PFSK-1 (cell line): ENCODE data around the gene RSRC1.

Experiments used
- FOXP2 ChIP-seq: optimal IDR thresholded peaks from 2 replicates; pipeline ENCODE3; 2011; ENCODE audit warnings: borderline replicate concordance, control low read depth, inconsistent platforms; ENCODE audit not compliant: insufficient read depth; ENCODE audit errors: extremely low read length, extremely low read depth
- POLR2AphosphoS5 ChIP-seq: IDR thresholded peaks from 2 replicates; pipeline ENCODE4 v1.6.1; 2012; ENCODE audit warnings: low read depth, mild to moderate bottlenecking, control low read depth, low read length, moderate library complexity
- SIN3A ChIP-seq: IDR thresholded peaks from 2 replicates; pipeline ENCODE4 v1.6.1; 2012; ENCODE audit warnings: mild to moderate bottlenecking, low read length, moderate library complexity, borderline replicate concordance; ENCODE audit not compliant: insufficient read depth
- TAF1 ChIP-seq: IDR thresholded peaks from 2 replicates; pipeline ENCODE4 v1.6.1; 2012; ENCODE audit warnings: low read length, control low read depth, borderline replicate concordance; ENCODE audit not compliant: insufficient read depth
- TF ChIP-seq, protein P1 (sequence below), 2 experiments: IDR thresholded peaks; 2 replicates each; pipeline versions ENCODE4 v1.6.1 to v1.8.0; 2011 to 2012; ENCODE audit warnings: low read depth in 2 of 2, low read length in 2 of 2, control low read depth in 1 of 2, inconsistent platforms in 1 of 2, mild to moderate bottlenecking in 1 of 2, moderate library complexity in 1 of 2; ENCODE audit not compliant: insufficient read depth in 1 of 2

DNA sequence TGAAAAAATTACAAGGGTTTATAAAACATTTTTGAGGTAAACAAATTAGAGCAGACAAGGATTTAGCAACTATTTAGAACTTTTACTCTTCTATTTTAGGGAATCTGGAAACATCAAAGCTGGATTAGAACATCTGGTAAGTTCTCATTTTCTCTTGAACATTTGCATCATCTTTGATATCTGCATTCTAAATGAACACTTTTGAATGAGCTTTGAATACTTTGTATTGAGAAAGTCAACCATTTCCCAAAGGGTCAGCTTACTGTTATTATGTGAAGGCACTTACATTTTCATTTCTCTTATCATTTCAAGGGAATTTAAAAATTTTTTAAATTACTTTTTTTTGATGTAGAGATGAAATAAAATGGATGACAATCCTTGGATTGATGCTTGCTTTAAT, 188.1 kb downstream of the RSRC1 start:
- no peak for TF ChIP-seq TAF1
- no peak for TF ChIP-seq POLR2AphosphoS5
- TF ChIP-seq, protein P1, sequence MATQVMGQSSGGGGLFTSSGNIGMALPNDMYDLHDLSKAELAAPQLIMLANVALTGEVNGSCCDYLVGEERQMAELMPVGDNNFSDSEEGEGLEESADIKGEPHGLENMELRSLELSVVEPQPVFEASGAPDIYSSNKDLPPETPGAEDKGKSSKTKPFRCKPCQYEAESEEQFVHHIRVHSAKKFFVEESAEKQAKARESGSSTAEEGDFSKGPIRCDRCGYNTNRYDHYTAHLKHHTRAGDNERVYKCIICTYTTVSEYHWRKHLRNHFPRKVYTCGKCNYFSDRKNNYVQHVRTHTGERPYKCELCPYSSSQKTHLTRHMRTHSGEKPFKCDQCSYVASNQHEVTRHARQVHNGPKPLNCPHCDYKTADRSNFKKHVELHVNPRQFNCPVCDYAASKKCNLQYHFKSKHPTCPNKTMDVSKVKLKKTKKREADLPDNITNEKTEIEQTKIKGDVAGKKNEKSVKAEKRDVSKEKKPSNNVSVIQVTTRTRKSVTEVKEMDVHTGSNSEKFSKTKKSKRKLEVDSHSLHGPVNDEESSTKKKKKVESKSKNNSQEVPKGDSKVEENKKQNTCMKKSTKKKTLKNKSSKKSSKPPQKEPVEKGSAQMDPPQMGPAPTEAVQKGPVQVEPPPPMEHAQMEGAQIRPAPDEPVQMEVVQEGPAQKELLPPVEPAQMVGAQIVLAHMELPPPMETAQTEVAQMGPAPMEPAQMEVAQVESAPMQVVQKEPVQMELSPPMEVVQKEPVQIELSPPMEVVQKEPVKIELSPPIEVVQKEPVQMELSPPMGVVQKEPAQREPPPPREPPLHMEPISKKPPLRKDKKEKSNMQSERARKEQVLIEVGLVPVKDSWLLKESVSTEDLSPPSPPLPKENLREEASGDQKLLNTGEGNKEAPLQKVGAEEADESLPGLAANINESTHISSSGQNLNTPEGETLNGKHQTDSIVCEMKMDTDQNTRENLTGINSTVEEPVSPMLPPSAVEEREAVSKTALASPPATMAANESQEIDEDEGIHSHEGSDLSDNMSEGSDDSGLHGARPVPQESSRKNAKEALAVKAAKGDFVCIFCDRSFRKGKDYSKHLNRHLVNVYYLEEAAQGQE (IDR thresholded peaks at IDR 0.05; ENCODE audit: insufficient read depth in 1 of 2, low read depth in 2 of 2, low read length in 2 of 2): no peak
- TF ChIP-seq SIN3A: no peak
- TF ChIP-seq FOXP2: no peak
